Measurements from ENCODE around the gene GPR50.

DNA sequence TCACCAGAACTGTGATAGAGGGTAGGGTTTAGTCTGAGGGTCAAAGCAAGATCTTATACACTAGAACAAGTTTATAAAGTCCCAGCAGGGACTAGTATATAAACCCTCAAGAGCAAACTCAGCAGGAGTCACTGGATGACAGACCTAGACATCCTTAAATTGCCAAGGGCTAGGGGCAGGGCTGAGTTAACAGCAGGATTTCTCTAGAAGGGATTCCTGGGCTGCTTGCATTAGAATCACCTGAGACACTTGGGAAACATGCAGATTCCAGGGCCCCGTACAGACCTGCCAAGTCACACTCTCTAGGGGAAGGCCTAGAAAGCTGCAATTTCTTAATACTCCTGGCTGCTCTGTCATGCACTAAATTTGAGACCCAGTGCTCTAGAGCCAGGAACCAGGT lies 6.6 kb upstream of the GPR50 start:
- TF ChIP-seq, protein P1, sequence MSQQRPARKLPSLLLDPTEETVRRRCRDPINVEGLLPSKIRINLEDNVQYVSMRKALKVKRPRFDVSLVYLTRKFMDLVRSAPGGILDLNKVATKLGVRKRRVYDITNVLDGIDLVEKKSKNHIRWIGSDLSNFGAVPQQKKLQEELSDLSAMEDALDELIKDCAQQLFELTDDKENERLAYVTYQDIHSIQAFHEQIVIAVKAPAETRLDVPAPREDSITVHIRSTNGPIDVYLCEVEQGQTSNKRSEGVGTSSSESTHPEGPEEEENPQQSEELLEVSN (IDR thresholded peaks at IDR 0.05) = no peak
- TF ChIP-seq CTCF (IDR thresholded peaks at IDR 0.05; ENCODE audit: control extremely low read depth in 1 of 3, insufficient read depth in 1 of 3, low read depth in 1 of 3, low read length in 3 of 3) (no peak), POLR2AphosphoS5 (IDR thresholded peaks at IDR 0.05; ENCODE audit: low read depth, low read length) (no peak), CBX8 (IDR thresholded peaks at IDR 0.05; ENCODE audit: borderline replicate concordance, low read depth, low read length) (no peak), POLR2A (IDR thresholded peaks at IDR 0.05; ENCODE audit: control extremely low read depth in 1 of 2, low read depth in 2 of 2, low read length in 2 of 2) (no peak), GTF2F1 (IDR thresholded peaks at IDR 0.05; ENCODE audit: borderline replicate concordance, low read depth, low read length) (no peak), RFX5 (IDR thresholded peaks at IDR 0.05; ENCODE audit: borderline replicate concordance, low read depth, low read length) (no peak), HDAC6 (IDR thresholded peaks at IDR 0.05; ENCODE audit: low read depth, low read length) (no peak), MAFK (IDR thresholded peaks at IDR 0.05; ENCODE audit: low read depth, low read length) (no peak)
